Measurements from ENCODE around the gene CBARP.

DNA sequence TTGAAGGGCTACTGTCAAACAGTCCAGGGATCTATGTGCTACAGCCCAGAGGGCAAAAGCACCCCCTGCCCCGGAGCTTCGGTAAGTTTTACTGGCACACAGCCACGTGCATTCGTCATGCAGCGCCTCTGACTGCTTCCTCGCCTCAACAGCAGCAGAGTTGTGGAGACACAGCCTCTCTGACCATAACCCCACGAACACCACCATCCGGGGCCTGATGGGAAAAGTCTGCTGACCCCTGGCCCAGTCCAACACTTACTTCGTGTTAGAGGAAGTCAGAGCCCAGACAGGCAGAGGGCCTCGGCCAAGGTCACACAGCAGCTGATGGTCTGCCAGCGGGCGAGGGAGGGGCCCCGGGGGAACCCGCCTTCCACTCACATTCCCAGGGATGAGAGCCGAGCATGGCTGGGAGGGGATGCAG is 5.1 kb downstream of the CBARP start:
- TF ChIP-seq, protein P1, sequence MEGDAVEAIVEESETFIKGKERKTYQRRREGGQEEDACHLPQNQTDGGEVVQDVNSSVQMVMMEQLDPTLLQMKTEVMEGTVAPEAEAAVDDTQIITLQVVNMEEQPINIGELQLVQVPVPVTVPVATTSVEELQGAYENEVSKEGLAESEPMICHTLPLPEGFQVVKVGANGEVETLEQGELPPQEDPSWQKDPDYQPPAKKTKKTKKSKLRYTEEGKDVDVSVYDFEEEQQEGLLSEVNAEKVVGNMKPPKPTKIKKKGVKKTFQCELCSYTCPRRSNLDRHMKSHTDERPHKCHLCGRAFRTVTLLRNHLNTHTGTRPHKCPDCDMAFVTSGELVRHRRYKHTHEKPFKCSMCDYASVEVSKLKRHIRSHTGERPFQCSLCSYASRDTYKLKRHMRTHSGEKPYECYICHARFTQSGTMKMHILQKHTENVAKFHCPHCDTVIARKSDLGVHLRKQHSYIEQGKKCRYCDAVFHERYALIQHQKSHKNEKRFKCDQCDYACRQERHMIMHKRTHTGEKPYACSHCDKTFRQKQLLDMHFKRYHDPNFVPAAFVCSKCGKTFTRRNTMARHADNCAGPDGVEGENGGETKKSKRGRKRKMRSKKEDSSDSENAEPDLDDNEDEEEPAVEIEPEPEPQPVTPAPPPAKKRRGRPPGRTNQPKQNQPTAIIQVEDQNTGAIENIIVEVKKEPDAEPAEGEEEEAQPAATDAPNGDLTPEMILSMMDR (IDR thresholded peaks at IDR 0.05) = no peak
- no peak for TF ChIP-seq EZH2 (IDR thresholded peaks at IDR 0.05)
